HG03432 (cell line): ENCODE data around the gene POLN.

Experiments used
- ATAC-seq: cut with Tn5 transposase; IDR thresholded peaks from one replicate; pipeline ENCODE4 v1.9.1; 2021; ENCODE audit warnings: mild to moderate bottlenecking, moderate library complexity; ENCODE audit not compliant: unreplicated experiment

Gene POLN

GRCh38 chr4:2252530-2253091 is 10.7 kb upstream of the POLN start:
- ATAC-seq = no peak

GRCh38 chr4:2251795-2252529 is 10.0 kb upstream of the POLN start:
- ATAC-seq = no peak

- no peak for ATAC-seq
These were observed 9.3 kb upstream of the POLN start for GRCh38 chr4:2251073-2251794.

DNA sequence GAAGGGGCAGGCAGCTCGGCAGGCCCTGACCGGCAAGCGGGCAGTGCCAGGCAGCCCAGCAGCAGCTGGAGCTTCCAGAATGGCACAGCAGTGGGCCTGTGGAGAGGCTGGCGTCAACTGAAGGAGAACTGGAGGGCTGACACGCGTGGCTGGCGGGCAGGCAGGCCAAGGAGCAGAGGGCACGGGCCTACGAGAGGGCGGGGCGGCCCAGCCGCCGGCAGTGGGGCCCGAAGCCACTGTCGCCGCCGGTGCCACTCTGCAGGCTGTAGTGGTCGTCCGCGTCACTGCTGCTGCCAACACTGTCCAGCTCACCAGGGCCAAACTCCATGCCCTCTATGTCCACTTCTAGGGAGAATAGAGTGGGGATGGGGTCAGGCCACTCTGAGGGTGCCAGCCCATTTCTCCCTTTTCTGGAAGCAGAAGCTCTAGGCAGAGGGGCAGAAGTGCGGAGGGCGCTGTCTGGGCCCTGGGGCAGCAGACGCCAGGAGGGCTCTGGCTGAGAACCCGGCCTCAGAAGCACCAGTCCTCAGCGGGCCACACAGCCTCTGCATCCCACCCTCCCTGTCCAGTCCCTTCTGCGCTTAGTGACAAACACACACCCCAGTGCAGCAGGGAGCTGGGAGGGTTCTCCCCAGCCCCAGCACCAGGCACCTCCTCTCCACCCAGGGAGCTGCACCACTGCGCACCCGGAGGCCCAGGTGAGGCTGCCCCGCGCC is 8.6 kb upstream of the POLN start:
- ATAC-seq = no peak

GRCh38 chr4:2249526-2250356 is 7.8 kb upstream of the POLN start:
- ATAC-seq = no peak

DNA sequence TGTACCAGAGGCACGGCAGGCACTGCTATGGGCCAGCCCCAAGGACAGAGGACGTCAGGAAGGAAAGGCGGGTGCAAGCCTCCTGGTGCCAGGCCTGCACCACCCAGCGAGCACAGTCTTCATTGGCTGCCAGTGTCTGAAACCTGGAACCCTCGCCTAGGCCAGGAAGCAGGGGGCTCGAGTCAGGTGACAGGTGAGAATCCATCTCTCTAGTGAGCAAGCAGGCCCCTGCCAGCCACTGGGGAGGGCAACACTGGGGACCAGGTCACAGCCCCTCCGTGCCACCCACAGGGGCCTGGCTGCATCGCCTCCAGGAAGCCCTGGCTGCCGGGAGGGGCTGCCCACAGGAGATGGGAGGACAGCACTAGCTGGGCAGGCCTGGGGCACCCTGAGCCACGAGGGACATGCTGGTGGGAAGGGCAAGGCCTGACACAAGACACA is 6.9 kb upstream of the POLN start:
- no peak for ATAC-seq

DNA sequence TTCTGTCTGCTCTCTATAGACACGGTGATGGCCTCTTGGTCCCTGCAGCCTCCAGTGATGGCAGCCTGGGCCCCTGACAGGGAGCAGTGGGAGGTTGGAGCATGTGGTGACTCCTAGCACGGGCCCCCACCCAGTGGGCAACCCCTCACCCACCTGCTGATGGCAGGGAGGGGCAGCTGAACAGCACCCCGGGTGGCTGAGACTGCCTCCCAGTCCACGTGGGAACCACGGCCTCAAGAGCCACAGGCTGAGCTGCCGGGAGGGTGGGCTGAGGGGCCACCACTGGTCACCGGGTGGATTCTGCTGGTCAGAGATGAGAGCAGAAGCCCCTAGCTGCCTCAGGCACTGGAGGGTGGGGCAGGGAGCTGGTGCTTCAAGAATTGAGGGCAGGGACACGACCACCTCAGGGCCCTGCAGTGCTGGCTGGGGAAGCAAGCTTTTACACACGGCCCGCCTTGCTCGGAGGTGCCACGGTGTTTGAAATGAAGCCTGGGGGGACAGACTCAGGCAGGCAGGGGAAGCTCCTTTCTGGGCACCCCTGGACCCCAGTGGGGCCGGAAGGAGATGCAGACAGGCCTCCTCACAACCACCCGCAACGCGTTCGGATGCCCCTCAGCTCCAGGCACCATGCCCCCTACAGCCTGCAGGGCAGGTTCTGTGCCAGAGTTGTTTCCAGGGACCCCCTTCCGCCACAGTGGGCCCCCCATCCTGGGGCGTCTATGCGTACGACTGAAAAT is 6.3 kb upstream of the POLN start:
- ATAC-seq = no peak

GRCh38 chr4:2247128-2248043 is 5.5 kb upstream of the POLN start:
- no peak for ATAC-seq

DNA sequence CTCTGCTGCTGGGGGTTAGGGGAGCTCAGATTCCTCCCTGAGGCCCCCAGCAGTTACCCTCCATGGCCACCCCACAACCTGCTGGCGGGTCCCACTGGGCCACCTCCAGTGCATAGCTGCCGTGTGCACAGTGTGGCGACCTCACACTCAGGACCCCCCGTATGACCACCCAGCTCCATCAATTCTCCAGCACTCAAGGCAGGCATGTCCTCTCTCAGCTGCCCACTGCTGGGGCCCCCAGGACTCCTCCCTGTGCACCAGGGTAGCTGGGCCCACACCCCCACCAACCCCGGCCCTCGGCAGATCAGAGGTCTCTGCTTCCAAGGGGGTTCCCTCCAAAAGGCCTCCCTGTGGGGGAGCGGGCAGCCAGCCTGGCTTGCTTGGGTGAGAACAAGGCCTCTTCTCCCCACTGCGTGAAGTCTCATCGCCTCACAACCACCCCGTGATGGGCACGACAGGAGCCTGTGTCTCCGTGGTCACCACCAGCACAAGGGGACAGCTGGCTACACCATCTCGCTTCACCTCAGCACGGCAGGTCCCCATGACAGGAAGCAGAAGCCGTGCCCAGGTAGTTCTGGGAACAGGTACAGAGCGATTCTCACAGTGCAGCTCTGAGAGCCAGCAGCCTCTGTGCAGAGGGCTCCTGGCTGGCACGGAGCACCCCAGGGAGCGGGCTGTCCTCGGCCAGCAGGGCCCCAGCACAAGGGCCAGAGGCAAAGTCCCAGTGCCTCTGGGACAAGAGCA is 4.6 kb upstream of the POLN start:
- no peak for ATAC-seq

DNA sequence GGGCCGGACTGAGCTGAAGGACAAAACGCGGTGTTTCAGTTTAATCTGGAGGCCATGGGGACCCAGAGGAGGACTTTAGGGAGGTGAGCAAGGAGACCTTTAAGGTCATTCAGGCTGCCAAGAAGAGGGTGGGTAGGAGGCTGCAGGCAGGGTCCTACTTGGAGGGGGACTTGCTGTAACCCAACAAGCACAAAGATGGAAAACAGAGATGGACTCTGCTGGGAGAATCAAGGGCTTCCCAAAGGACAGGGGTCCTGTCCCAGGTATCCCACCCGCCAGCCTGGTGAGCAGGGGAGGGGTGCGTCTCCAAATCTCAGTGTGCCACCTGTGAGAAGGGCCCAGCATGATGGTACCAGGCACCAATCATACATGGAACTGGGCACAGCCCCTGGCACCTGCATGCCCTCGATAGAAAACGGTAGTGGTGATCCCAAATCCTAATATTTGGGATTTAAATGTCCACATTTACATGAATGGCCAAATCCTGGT is 3.9 kb upstream of the POLN start:
- no peak for ATAC-seq

GRCh38 chr4:2245057-2245786 is 3.3 kb upstream of the POLN start:
- ATAC-seq = no peak

DNA sequence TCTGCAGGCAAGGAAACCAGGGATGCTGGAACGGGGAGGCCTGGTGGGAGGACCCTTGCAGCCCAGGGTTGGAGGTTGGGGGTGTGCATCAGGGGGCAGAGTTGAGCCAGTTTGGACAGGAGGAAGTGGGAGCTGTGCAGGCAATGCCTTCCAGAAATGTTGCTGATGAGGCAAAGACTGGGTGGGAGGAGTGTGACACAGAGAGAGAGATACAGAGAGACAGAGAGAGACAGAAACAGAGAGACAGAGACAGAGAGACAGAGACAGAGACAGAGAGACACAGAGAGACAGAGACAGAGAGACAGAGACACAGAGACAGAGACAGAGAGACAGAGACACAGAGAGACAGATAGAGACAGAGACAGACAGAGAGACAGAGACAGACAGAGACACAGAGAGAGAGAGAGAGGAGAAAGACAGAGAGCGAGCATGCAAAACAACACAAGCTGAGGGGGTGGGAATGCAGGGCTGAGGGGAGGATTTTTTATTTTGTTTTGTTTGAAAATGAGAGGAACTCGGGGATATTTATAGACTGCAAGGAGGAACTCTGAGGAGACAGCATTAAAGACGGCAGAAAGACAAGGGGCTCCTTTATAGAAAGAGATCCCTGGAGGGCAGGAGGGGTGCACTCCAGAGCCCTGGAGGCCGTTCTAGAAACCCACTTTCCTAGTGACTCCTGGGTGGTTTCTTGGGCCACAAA is 1.9 kb upstream of the POLN start:
- no peak for ATAC-seq

DNA sequence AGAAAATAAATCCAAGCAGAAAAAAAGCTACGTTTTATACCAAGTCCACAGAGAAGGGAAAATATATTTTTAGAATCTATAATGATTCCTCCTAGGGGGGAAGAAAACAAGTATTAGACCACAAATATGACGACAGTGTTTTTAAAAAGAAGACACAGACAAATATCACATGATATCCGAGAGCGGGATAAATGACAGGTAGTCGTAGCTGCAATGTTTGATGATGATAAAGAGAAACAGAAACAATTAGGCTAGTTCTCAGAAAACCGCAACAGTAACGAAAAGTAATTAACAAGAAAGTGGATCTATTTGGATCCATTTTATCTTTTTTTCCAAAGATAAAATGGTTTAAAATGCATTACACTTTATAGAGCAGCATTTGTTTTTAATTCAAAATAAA is 918 bp downstream of the POLN start:
- no peak for ATAC-seq

DNA sequence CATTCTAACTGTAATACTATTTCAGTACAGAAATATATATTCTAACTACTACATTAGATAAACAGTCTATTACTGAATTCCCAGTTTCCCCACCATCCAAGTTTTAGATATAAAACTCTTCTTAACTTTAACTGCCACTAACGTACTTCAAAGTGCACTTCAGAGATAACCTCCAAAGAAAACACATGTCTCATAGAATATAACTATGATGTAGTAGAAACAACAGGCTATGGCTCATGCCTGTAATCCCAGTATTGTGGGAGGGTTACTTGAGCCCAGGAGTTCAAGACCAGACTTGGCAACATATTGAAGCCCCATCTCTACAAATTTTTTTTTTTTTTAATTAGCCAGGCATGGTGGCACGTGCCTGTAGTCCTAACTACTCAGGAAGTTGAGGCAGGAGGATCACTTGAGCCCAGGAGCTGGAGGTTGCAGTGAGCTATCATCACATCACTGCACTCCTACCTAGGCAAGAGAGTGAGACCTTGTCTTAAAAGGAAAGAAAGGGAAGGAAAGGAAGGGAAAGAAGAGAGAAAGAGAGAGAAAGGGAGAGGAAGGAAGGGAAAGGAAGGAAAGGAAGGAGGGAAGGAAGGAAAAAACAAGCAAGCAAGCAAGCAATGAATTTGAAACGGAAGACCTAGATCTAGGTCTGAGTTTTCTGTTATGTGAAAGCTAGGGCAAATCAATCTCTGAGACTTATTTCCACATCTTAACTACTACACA is 4.8 kb downstream of the POLN start:
- ATAC-seq = no peak

DNA sequence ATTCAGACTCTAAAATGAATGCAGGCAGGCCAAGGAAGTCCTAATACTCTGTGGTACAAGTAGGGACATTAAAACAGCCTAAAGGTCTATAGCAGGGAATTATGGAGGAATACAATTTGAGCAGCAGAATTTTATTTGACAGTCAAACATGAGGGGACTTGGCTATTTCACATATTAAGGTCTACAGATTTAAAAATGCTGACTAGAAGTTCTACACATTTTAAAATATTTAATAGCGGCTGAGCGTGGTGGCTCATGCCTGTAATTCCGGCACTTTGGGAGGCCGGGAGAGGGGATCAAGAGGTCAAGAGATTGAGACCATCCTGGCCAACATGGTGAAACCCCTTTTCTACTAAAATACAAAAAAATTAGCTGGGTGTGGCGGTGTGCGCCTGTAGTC is 10.8 kb downstream of the POLN start:
- ATAC-seq = no peak

GRCh38 chr4:2226261-2226660 is 15.7 kb downstream of the POLN start:
- ATAC-seq = no peak
